Measurements from ENCODE around the gene CPE.

- TF ChIP-seq, protein P1, sequence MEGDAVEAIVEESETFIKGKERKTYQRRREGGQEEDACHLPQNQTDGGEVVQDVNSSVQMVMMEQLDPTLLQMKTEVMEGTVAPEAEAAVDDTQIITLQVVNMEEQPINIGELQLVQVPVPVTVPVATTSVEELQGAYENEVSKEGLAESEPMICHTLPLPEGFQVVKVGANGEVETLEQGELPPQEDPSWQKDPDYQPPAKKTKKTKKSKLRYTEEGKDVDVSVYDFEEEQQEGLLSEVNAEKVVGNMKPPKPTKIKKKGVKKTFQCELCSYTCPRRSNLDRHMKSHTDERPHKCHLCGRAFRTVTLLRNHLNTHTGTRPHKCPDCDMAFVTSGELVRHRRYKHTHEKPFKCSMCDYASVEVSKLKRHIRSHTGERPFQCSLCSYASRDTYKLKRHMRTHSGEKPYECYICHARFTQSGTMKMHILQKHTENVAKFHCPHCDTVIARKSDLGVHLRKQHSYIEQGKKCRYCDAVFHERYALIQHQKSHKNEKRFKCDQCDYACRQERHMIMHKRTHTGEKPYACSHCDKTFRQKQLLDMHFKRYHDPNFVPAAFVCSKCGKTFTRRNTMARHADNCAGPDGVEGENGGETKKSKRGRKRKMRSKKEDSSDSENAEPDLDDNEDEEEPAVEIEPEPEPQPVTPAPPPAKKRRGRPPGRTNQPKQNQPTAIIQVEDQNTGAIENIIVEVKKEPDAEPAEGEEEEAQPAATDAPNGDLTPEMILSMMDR (IDR thresholded peaks at IDR 0.05): no peak
- no peak for TF ChIP-seq EZH2 (IDR thresholded peaks at IDR 0.05)
Measured at GRCh38 chr4:165532976-165533375, 154.2 kb downstream of the CPE start.
